MM.1S (cell line): ENCODE results near the gene LASP1.

Experiments used
- CTCF ChIP-seq: fragments of 300-600 bp; sonication (generic); IDR thresholded peaks from 2 replicates; pipeline ENCODE4 v1.5.1; 2016; ENCODE audit warnings: antibody characterized with exemption, low read length, mixed read lengths
- EZH2 ChIP-seq: fragments of 300-600 bp; sonication (generic); optimal IDR thresholded peaks from 2 replicates; pipeline ENCODE3; 2017; ENCODE audit warnings: low read depth, mild to moderate bottlenecking, antibody characterized with exemption, low read length, mixed read lengths
- EZH2phosphoT487 ChIP-seq: fragments of 300-600 bp; sonication (generic); IDR thresholded peaks from 2 replicates; pipeline ENCODE4 v1.6.1; 2018; ENCODE audit warnings: antibody characterized with exemption, low read length

- TF ChIP-seq CTCF (no peak), EZH2phosphoT487 (no peak), EZH2 (no peak)
These were observed 25.5 kb upstream of the LASP1 start for GRCh38 chr17:38844261-38844757.
